HK-2 (cell line): ENCODE data around the gene ERC2.

Experiments used
- DNase-seq: peaks from one replicate; pipeline ENCODE4 v3.0.0-alpha.2; 2018; ENCODE audit not compliant: unreplicated experiment

The ERC2 gene

GRCh38 chr3:55647063-55647462 lies 821.2 kb downstream of the ERC2 start:
- DNase-seq, result no peak

DNA sequence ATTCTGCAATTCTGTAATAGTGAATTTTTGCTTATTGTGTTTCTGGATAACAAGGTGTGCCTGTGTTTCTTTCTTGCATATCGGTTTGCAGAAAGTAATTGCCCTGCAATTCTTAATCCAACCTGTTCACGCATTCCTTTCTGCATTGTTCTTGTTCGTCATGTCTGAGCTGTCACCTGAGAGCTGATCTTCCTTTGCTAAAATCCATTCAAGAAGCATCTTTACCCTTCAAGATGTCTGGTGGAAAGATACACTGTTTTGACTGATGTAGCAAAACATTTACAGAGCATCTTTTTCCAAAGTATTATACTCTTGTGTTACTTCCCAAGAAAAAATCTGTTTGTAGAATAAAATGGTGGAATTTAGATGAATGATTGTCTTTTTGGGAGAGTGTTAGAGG lies 822.1 kb downstream of the ERC2 start:
- no peak for DNase-seq

GRCh38 chr3:55645422-55645821 lies 822.8 kb downstream of the ERC2 start:
- DNase-seq, result no peak

- no peak for DNase-seq
Observed at GRCh38 chr3:55643283-55643682, 825.0 kb downstream of the ERC2 start.

- no peak for DNase-seq
Observed at GRCh38 chr3:55641964-55642363, 826.3 kb downstream of the ERC2 start.

DNA sequence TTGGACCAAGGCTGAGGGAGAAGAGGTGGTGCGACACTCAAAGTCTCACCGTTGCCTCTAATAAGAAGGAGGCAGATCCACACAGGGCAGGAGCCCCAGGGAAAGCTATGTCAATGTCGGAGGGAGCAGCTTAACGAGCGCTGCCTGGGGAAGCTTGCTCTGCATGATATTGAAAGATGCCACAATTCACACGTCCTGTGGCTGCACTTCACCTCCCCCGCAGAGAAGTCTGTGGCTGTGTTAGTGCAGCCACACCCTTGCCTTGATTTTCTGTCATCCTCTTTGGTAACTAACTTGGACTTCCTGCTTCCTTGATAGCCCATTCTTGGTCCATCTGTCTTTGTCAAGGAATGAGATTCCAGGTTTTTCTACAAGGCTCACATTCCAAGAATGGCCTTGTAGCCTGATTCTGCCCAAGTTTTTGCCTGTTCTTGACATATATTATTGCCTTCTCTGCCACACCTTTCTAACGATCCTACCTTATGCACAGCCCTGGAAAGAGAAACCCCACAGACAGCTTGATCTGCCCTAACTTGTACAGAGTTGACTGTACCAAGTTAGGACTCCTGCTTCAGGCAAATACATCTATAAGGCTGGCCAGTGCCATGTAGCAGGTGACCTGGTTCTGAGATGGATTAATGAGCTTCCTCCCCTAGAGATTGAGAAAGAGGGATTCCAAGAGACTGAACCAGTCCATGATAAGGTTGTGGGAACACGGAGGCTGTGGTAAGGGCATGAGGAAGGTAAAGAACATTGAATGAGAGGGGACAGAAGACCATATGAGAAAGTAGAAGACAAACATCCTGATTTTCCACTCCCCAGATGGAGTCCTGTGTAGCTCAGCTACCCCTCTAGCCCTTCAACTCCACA lies 828.1 kb downstream of the ERC2 start:
- no peak for DNase-seq

GRCh38 chr3:55639143-55639542 lies 829.1 kb downstream of the ERC2 start:
- no peak for DNase-seq

GRCh38 chr3:55637906-55638638 lies 830.2 kb downstream of the ERC2 start:
- no peak for DNase-seq

- no peak for DNase-seq
Observed at GRCh38 chr3:55636300-55637195, 831.7 kb downstream of the ERC2 start.

DNA sequence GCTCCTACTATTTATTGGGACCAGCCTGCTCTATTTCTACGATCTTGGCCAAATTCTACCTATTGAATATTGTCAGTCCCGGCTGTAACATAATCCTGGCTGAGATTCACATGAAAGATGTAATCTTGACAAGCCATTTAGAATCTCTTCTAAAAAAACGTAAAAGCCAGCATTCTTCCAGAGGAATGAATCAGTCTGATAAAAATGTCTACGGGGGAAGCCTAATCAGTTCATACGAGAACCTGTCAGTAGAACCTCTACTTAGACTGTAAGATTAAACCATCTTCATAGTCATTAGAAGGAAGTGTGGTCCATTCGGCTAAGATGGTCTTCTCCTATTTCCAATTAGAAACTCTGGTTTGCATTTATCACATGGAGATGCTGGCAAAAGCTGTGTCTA lies 833.9 kb downstream of the ERC2 start:
- no peak for DNase-seq

- DNase-seq, result no peak
Observed at GRCh38 chr3:55633333-55633732, 834.9 kb downstream of the ERC2 start.

GRCh38 chr3:55631766-55632331 lies 836.4 kb downstream of the ERC2 start:
- DNase-seq, result no peak

DNA sequence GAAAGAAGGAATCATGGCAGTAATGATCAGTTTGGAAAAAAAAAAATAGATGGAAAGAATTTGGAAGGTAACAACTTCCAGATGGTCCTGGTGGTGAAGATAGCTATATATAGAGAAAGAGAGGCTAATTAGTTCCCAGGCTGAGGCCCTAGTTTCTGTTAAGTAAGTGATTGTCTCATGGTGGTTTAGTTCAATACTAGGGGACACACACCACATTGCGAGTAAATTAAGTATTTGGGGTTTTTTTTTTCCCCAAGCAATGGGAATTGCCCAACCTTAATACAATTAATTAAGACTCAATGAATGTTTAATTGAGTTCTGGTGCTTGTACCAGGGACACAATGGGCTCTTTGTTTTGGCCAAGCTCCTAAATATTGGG lies 837.4 kb downstream of the ERC2 start:
- DNase-seq, result no peak

DNA sequence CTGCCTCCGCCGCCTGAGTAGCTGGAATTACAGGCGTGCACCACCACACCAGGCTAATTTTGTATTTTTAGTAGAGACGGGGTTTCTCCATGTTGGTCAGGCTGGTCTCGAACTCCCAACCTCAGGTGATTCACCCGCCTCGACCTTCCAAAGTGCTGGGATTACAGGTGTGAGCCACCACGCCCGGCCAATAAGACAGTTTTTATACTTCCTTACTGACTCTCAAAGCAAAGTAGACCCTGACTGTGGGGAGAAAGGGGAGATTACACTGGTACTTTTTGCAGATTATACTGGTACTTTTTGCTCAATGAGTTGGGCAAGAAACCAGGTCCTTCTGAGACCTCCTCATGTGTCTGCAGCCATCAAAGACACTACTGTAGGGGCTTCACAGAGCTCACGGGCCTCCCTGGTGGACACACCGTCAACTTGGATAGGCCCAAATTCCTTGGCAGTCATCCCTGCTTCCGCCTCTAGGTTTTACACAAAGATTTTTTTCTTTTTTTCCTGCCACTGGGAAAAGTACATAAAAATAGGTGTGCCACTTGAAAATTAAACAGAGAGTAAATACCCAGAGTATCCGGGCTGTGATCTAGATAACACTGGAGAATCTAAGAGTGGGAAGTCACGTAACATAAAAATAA lies 837.9 kb downstream of the ERC2 start:
- DNase-seq, result no peak

- DNase-seq, result no peak
Observed at GRCh38 chr3:55629432-55629831, 838.8 kb downstream of the ERC2 start.

DNA sequence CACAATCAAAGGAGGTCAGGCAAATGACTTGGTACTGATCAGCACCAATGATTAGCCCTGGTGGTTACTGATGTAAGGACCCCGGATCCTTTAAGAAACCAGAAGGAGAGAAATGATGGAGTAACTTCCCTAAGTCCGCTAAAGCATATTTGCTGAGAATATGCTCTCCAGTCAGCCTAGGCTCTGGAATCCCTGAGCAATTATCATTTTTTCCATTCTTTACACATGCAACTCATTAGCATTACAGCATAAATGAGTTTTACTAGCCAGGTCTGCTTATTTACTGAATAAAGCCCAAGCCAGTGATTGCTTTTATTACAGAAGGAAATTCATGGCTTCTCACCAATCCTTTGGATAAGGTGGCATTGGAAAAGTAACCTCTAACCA lies 842.0 kb downstream of the ERC2 start:
- DNase-seq, result no peak

DNA sequence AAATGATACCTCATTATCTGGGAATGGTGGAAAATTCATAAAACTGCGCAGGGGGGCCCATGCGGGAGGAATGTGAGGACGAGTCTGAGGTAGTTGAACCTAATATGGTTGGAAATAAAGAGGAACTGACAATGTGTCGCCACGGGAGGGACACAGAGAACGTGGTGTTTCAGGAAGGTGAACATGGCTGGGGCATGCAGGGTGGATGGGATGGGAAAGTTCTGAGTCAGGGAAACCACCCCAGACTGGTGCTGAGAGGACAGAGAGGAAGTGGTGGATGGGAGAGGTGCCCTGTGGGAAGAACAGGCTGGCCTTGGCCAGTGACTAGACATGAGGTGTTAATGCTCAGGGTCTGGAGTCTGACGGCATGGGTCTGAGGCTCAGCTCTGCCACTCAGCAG lies 844.0 kb downstream of the ERC2 start:
- DNase-seq, result peak; percentile 56

DNA sequence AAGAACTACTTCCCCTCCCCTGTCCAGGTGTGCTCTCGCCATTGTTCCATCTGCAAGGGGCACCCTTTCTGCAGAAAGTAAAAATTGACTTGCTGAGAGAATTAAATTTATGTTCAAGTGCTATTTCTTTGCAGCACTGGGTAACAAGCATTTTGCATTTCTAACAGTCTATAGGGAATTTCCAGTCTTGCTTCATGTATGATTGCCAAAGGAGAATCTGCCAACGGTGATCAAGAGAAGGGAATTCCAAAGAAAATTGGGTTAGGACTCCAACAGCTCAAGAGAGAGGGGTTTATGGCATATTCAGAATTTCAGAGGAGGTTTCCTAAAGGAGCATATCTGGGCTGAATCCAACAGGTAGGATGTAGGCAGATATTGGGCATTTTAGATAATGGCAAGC lies 844.5 kb downstream of the ERC2 start:
- no peak for DNase-seq

DNA sequence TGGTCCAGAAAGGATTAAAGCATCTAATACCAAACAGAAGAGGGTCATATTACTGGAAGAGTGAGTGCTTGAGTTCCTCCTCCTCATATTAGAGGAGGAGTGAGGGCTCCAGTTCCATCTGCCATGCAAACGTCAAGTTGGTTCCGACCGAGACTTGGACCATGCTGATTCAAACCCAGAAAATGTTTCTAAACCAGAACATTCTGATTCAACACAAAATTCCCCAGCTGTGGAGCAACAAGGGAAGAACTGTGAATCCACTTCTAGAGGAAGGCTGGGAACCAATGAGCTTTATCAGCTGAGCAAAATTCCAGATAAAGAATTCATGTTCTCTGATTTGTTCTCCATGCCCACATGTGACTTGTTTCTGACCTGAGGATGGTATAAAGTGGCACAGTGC lies 845.5 kb downstream of the ERC2 start:
- DNase-seq, result no peak

- DNase-seq, result peak; percentile 1
Observed at GRCh38 chr3:55622116-55622515, 846.2 kb downstream of the ERC2 start.

- no peak for DNase-seq
Observed at GRCh38 chr3:55621648-55622047, 846.6 kb downstream of the ERC2 start.
